ENCODE results near the gene CCDC102A. TPM values are rescaled to one million over a fixed set of nuclear protein-coding genes. Genes with fewer than 3 reads are reported as not detected.

CCDC102A gene
- total RNA-seq, 1 donor from 2014 or later, result 11.3 TPM

DNA sequence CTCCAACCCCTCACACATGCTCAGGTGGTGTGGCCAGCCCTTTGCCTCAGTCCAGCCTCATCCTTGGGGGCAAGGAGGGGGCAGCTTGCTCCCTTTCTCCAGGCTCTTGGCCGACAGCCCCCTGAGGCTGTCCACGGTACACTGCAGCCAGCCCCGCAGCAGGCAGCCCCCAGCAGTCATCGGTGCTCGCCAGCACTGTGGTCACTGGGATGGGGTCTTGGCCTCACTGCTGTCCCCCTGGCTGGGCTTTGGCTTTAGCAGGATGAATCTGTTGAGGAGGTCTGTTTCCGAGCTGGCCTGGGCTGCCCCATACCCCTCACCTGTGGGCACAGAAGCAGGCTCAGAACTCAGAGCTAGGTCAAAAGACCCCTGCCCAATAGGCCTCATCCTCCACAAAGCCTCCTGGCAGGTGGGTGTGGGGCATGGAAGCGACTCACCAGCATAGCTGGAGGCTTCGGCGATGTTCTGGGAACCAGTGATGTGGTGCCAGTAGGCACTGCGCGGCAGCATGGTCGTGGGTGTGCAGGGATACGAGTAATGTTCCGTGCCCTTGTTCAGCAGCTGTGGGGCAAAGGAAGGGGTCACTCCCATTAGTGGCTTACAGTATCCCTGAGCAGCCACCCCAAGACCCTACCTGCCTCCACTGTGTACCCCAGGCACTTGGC lies 63.1 kb downstream of the CCDC102A start:
- Histone ChIP-seq H3K4me1 (peaks cover 55% of the 10 kb centered on the region), H3K9me3 (replicated peaks) (no peaks in the 10 kb centered on the region), H3K4me3 (no peak overlapping the region), H3K36me3 (peaks cover 62% of the 10 kb centered on the region), H3K27ac (replicated peaks) (no peak overlapping the region), H3K27me3 (ENCODE audit: low read depth) (no peaks in the 10 kb centered on the region)
- intact Hi-C loops (cut with micrococcal nuclease), result no loop called here
- no peak for DNase-seq
- TF ChIP-seq CTCF (IDR thresholded peaks at IDR 0.05; ENCODE audit: borderline replicate concordance), result no peak

DNA sequence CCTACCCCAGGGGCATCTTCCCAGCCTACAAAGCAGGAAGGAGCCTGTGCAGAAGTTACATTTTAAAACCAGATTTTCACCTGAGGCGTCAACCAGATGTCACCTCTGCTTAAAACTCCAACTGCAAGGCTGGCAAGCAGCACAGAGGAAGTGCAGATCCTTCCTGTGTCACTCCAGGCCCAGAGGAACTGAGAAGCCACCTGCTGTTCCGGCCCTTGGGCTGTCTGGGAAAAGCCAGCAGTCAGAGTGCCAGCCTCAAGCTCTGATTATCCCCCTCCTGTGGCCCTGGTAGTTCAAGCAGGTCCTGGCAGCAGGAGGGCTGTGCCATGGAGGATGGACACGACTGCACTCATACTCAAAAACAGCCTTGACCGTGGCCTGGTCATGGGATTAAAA lies 63.7 kb downstream of the CCDC102A start:
- intact Hi-C loops (cut with micrococcal nuclease), result no loop called here
- peaks cover 48% of the 10 kb centered on the region for H3K4me1 ChIP-seq
- H3K27me3 ChIP-seq (ENCODE audit: low read depth), result no peaks in the 10 kb centered on the region
- no peak overlapping the region for H3K27ac ChIP-seq (replicated peaks)
- no peaks in the 10 kb centered on the region for H3K9me3 ChIP-seq (replicated peaks)
- no peak for TF ChIP-seq CTCF (IDR thresholded peaks at IDR 0.05; ENCODE audit: borderline replicate concordance)
- H3K36me3 ChIP-seq, result peaks cover 69% of the 10 kb centered on the region
- DNase-seq, result no peak
- H3K4me3 ChIP-seq, result no peak overlapping the region

- Histone ChIP-seq H3K36me3 (peaks cover 75% of the 10 kb centered on the region), H3K27ac (replicated peaks) (no peak overlapping the region), H3K27me3 (ENCODE audit: low read depth) (no peaks in the 10 kb centered on the region), H3K4me1 (peaks cover 42% of the 10 kb centered on the region), H3K9me3 (replicated peaks) (no peaks in the 10 kb centered on the region), H3K4me3 (no peak overlapping the region)
- no peak for DNase-seq
- intact Hi-C loops (cut with micrococcal nuclease), result no loop called here
- TF ChIP-seq CTCF (IDR thresholded peaks at IDR 0.05; ENCODE audit: borderline replicate concordance), result no peak
Measured at GRCh38 chr16:57471852-57472664, 64.3 kb downstream of the CCDC102A start.

DNA sequence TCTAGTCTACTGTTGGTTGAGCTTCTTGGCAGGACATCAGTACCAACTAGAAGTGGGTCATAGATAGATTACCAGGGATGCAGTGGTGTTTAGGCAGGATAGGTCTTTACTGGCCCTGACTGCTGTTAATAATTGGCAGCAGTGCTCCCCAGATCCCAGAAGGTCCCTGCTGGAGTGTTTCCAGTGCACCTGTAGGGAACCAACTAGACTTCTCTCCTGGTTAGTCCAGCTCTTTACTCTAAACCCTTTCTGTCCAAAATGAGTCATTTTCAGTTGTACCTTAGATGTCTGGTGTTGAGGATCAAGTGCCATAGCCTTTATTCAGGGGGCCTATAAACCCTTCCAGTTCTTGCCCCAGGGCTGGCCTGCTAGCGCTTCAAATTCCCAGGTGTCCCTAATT lies 65.2 kb downstream of the CCDC102A start:
- H3K27me3 ChIP-seq (ENCODE audit: low read depth), result no peaks in the 10 kb centered on the region
- H3K4me1 ChIP-seq, result peaks cover 34% of the 10 kb centered on the region
- H3K27ac ChIP-seq (replicated peaks), result peak overlapping the region; percentile 54
- H3K9me3 ChIP-seq (replicated peaks), result no peaks in the 10 kb centered on the region
- TF ChIP-seq CTCF (IDR thresholded peaks at IDR 0.05; ENCODE audit: borderline replicate concordance), result no peak
- no peak overlapping the region for H3K4me3 ChIP-seq
- DNase-seq, result no peak
- H3K36me3 ChIP-seq, result peaks cover 83% of the 10 kb centered on the region
- intact Hi-C loops (cut with micrococcal nuclease), result no loop called here

- Histone ChIP-seq H3K4me3 (no peak overlapping the region), H3K9me3 (replicated peaks) (no peaks in the 10 kb centered on the region), H3K36me3 (peaks cover 88% of the 10 kb centered on the region), H3K27me3 (ENCODE audit: low read depth) (no peaks in the 10 kb centered on the region), H3K27ac (replicated peaks) (peak overlapping the region; percentile 54), H3K4me1 (peaks cover 31% of the 10 kb centered on the region)
- no peak for TF ChIP-seq CTCF (IDR thresholded peaks at IDR 0.05; ENCODE audit: borderline replicate concordance)
- peak; percentile 72 for DNase-seq
- intact Hi-C loops (cut with micrococcal nuclease), result no loop called here
Measured at GRCh38 chr16:57470711-57471110, 65.7 kb downstream of the CCDC102A start.
